ENCODE data around the gene HEPACAM.
A peak's percentile ranks its signal among the peaks of the same experiment; 100 is the strongest.
"Not testable (repeated sequence)": the region's sequence is repeated elsewhere in the genome, so short reads cannot be mapped to it uniquely, and the experiment has no call there.

The HEPACAM gene

DNA sequence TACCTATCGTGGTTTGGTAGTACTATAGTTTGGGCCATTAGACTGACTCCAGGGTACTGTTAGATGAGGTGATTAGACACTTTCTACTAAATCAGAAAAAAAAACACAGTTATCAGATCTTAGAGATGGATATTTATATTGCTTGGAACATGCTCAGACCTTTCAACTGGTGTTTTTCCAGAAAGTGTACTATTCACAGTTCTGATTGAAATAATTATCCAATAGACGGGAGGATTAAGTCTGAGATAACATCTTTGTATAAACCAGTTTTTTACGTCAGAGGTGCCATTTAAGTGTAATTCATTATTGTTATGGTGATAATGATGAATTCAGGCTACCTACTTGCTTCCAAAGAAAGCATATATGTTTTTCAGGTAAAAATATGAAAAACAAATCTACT, 40.7 kb upstream of the HEPACAM start:
- H3K4me3 ChIP-seq (ENCODE audit: low read depth, low read length): no peak overlapping the region
- no peak for DNase-seq (ENCODE audit: low read depth)
- TF ChIP-seq, protein P1, sequence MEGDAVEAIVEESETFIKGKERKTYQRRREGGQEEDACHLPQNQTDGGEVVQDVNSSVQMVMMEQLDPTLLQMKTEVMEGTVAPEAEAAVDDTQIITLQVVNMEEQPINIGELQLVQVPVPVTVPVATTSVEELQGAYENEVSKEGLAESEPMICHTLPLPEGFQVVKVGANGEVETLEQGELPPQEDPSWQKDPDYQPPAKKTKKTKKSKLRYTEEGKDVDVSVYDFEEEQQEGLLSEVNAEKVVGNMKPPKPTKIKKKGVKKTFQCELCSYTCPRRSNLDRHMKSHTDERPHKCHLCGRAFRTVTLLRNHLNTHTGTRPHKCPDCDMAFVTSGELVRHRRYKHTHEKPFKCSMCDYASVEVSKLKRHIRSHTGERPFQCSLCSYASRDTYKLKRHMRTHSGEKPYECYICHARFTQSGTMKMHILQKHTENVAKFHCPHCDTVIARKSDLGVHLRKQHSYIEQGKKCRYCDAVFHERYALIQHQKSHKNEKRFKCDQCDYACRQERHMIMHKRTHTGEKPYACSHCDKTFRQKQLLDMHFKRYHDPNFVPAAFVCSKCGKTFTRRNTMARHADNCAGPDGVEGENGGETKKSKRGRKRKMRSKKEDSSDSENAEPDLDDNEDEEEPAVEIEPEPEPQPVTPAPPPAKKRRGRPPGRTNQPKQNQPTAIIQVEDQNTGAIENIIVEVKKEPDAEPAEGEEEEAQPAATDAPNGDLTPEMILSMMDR (IDR thresholded peaks at IDR 0.05; ENCODE audit: low read depth, low read length, missing control alignments): no peak
- in situ Hi-C loops (cut with HindIII; ENCODE audit: low sequenced_read_pairs): no loop called here

DNA sequence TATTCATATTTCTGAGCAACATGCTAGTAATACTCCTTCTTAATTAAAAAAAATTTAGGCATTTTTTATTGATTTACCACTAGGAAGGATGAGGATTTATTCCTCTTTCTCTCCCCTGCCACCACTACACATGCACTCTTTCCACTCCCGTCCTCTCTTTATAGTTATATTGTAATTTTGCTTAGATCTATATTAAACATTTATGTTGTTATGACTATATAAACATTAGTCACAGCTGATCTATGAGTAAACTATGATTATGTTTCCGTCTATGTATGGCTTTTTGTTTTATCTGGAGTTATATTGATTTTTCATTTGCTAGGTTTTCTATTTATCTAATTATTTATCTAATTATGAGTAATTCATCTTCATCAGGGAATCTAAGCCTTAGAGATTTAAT, 36.0 kb upstream of the HEPACAM start:
- DNase-seq (ENCODE audit: low read depth): no peak
- in situ Hi-C loops (cut with HindIII; ENCODE audit: low sequenced_read_pairs): loop anchor here (25.0 kb wide), 1 partner anchor 440 kb away; no protein-coding TSS in a partner anchor
- TF ChIP-seq, protein P1 (IDR thresholded peaks at IDR 0.05; ENCODE audit: low read depth, low read length, missing control alignments): no peak

DNA sequence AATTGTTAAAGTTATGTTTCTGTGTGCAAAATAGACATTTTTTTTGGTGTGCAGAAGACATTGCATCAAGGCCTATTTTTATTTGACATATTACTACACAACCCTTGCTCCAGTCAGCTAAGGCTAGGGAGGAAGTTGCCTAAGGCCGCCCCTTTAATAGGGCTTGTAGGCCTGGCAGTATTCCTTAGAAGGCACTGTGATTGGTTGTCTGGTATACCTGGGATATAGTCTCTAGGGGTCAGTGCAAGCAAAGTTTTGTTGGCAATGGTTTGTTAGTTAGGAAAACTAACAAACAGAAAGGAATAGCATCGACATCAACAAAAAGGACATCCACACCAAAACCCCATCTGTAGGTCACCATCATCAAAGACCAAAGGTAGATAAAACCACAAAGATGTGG, 35.1 kb upstream of the HEPACAM start:
- TF ChIP-seq, protein P1 (IDR thresholded peaks at IDR 0.05; ENCODE audit: low read depth, low read length, missing control alignments): no peak
- DNase-seq (ENCODE audit: low read depth): no peak
- in situ Hi-C loops (cut with HindIII; ENCODE audit: low sequenced_read_pairs): loop anchor here (25.0 kb wide), 1 partner anchor 441 kb away; no protein-coding TSS in a partner anchor
- no peak overlapping the region for H3K4me3 ChIP-seq (ENCODE audit: low read depth, low read length)

More for the DNA sequence above, 36.0 kb upstream of the HEPACAM start:
- no peak overlapping the region for H3K4me3 ChIP-seq (ENCODE audit: low read depth, low read length)

DNA sequence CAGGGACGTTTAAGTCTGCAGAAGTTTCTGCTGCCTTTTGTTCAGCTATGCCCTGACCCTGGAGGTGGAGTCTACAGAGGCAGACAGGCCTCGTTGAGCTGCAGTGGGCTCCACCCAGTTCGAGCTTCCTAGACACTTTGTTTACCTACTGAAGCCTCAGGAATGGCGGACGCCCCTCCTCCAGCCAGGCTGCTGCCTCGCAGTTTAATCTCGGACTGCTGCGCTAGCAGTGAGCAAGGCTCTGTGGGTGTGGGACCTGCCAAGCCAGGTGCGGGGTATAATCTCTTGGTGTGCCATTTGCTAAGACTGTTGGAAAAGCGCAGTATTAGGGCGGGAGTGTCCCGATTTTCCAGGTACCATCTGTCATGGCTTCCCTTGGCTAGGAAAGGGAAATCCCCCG, 32.4 kb upstream of the HEPACAM start:
- not testable (repeated sequence) for H3K4me3 ChIP-seq (ENCODE audit: low read depth, low read length); DNase-seq (ENCODE audit: low read depth)
- in situ Hi-C loops (cut with HindIII; ENCODE audit: low sequenced_read_pairs): loop anchor here (25.0 kb wide), 1 partner anchor 444 kb away; no protein-coding TSS in a partner anchor

DNA sequence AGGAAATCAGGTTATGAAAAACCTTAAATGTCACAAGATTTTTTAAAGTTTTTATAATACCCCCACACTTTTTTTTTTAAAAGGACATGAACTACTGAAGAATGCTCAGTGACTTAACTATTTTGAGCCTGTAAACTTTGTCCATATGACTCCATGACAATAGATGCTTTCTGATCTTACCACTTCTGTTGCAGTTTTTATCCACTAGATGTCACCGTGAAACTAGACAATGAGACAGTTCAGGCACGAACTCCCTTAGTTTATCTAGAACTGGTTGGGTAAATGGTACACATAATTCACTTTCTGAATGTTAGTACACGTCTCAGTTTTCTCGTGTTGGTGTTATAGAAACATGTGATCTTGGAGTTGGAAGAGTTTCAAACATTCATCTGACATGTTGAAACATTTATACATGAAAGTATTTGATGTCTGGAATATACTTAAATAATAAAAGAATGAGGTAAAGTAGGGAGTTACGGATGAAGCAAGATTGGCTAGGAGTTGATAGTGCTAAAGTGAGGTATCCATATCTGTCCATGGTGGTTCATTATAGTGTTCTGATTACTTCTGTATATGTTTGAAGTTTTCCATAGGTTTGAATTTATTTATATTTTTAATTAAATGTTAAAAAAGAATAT, 26.2 kb upstream of the HEPACAM start:
- in situ Hi-C loops (cut with HindIII; ENCODE audit: low sequenced_read_pairs): loop anchor here (25.0 kb wide), 1 partner anchor 450 kb away; no protein-coding TSS in a partner anchor
- no peak overlapping the region for H3K4me3 ChIP-seq (ENCODE audit: low read depth, low read length)
- TF ChIP-seq, protein P1 (IDR thresholded peaks at IDR 0.05; ENCODE audit: low read depth, low read length, missing control alignments): peak; percentile 66
- peak; percentile 81 for DNase-seq (ENCODE audit: low read depth)

DNA sequence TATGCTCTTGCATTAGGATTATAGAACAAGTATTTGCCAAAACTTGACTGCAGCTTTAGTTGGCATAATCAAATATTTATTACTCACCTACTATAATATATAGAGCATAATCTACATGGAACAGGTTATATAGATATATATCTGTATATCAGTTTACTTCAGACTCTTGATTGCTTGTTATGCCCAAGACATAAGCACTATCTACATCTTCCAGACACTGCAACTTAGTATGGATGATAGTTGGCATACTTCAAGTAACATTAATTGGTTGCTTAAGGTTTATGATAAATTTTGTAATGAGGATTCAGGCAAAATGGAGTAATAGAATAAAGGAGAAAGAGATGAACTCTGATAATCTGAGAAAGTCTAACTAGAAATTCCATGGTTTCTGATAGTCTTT, 19.2 kb upstream of the HEPACAM start:
- no peak overlapping the region for H3K4me3 ChIP-seq (ENCODE audit: low read depth, low read length)
- in situ Hi-C loops (cut with HindIII; ENCODE audit: low sequenced_read_pairs): loop anchor here (25.0 kb wide), 1 partner anchor 457 kb away; no protein-coding TSS in a partner anchor
- no peak for DNase-seq (ENCODE audit: low read depth)
- TF ChIP-seq, protein P1 (IDR thresholded peaks at IDR 0.05; ENCODE audit: low read depth, low read length, missing control alignments): no peak

DNA sequence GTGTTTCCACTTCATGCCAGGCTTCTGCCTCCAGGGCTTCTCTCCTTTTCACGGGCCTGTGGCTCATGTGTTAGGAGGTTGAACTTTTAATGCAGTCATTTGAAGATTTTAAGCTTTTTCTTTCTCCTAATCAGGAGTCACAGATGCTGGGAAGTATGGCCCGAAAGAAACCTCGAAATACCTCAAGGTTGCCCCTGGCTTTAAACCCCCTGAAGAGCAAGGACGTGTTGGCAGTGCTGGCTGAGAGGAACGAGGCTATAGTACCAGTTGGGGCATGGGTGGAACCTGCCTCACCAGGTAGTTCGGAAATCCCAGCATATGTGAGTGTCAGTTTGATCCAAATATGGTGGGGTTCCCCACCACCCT, 18.7 kb upstream of the HEPACAM start:
- H3K4me3 ChIP-seq (ENCODE audit: low read depth, low read length): peak overlapping the region; percentile 71
- in situ Hi-C loops (cut with HindIII; ENCODE audit: low sequenced_read_pairs): loop anchor here (25.0 kb wide), 1 partner anchor 458 kb away; no protein-coding TSS in a partner anchor
- TF ChIP-seq, protein P1 (IDR thresholded peaks at IDR 0.05; ENCODE audit: low read depth, low read length, missing control alignments): no peak
- DNase-seq (ENCODE audit: low read depth): no peak

All from astrocyte of the cerebellum (primary cell).